Mucosa of descending colon (tissue), 3 donors: Measurements from ENCODE around the gene CORO7. TPM values are rescaled to one million over a fixed set of nuclear protein-coding genes. Genes with fewer than 3 reads are reported as not detected.
A peak's percentile ranks its signal among the peaks of the same experiment; 100 is the strongest.
"Not testable (repeated sequence)": the region's sequence is repeated elsewhere in the genome, so short reads cannot be mapped to it uniquely, and the experiment has no call there.

ENCODE experiments used
- ATAC-seq: fragments of 200-7000 bp; cut with Tn5 transposase; one replicate; pipeline ENCODE4 v1.9.1; 2020; ENCODE audit warnings: mild to moderate bottlenecking, moderate library complexity
- DNase-seq, 3 donors: peaks; one replicate each; pipeline ENCODE4 v3.0.0-alpha.2; 2020
- H3K36me3 ChIP-seq: fragments of 200-600 bp; one replicate; pipeline ENCODE4 v1.8.0; 2021; ENCODE audit warnings: low read depth, mild to moderate bottlenecking
- H3K4me1 ChIP-seq: fragments of 200-600 bp; one replicate; pipeline ENCODE4 v1.8.0; 2021; ENCODE audit warnings: low read depth, mild to moderate bottlenecking
- H3K4me3 ChIP-seq: fragments of 200-600 bp; one replicate; pipeline ENCODE4 v1.8.0; 2021; ENCODE audit warnings: mild to moderate bottlenecking
- H3K9me3 ChIP-seq: fragments of 200-600 bp; one replicate; pipeline ENCODE4 v1.8.0; 2021; ENCODE audit warnings: mild to moderate bottlenecking
- CTCF ChIP-seq: fragments of 200-600 bp; IDR thresholded peaks from one replicate; pipeline ENCODE4 v1.8.0; 2022; ENCODE audit warnings: antibody characterized with exemption, mild to moderate bottlenecking
- intact Hi-C, 2 donors: fragments of 100-400 bp; cut with DNase I in 1 of 2; cut with micrococcal nuclease in 1 of 2; formaldehyde crosslinking; loops; one replicate each; pipeline versions ENCODE4 v1.11.0 to v1.11.1; 2022; cut with DNase I, micrococcal nuclease
- total RNA-seq, 3 donors: library from RNA; stranded (reverse); fragmentation: NEBNext Ultra II Directional in 2 of 3; extraction: Animal tissue kit (Norgen Biotek cat#: 25700) in 2 of 3; gene quantifications; one replicate each; pipeline versions ENCODE4 v1.2.1 to v1.2.4, GENCODE V29; 2021 to 2023
- donor health status: DM: no; HTN: no; CAD: no; lungs with moderate emphysema.
- donor health status: DM: no; HTN: no; CAD: no.
- donor health status: DM: no; HTN: yes; CAD: no.

The CORO7 gene
- total RNA-seq, 3 donors from 2014 or later: 40.0 to 61.2 (median 49.1) TPM

DNA sequence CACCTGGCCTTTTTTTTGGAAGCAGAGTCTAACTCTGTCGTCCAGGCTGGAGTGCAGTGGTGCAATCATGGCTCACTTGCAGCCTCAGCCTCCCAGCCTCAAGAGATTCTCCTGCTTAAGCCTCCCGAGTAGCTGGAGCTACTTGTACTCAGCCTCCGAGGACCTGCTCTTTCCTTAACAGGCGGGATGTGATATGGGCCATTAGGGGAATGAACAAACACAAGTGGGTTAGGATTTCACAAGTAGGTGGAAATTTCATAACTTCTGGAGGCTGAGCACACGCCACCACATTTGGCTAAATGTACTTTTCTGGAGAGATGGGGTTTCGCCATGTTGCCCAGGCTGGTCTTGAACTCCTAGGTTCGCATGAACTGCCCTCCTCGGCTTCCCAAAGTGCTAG, 69.4 kb downstream of the CORO7 start:
- DNase-seq (no peak), ATAC-seq (no peak)
- Histone ChIP-seq H3K9me3 (no peaks in the 10 kb centered on the region), H3K4me3 (no peak overlapping the region), H3K36me3 (no peaks in the 10 kb centered on the region), H3K4me1 (peaks cover 10% of the 10 kb centered on the region)
- intact Hi-C loops: no loop called here
- TF ChIP-seq CTCF: no peak

DNA sequence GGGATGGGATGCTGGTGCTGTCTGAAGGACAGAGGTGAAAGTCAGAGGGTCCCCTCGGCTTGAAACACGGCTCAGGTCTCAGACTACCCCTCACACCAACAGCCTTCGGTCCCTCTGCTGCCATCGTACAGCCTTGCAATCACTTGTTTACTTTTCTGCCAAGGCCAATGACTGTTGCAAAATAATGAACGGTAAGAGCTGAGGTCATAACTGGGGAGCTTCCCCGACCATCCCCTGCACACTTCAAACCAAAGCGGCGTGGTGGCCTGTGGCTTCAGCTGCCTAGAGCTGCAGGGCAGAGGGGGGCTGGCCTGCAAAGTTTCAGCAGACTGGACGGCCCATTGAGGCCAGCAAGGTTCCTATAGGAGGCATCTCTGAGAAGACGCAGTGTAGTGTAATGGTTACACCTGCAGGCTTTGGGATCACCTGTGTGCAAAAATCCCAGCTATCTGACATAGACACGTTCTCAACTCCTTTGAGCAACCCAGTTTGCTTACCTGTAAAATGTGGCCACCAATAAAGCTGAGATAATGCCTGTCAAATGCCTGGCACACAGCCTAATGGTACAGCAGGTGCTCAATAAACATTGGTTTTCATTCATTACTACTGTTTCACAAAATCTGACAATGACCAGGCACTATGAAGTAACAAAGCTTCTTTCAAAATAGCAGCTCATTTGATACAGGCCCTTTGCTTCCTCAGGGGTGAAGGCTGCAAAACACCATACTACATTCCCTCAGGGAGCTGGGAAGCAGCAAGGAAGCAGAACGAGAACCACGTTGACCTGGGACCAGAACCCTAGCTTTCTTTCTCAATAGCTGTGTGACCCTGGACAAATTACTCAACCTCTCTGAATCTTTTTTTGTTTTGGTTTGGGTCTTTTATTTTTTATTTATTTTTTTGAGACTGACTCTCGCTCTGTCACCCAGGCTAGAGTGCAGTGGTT, 70.3 kb downstream of the CORO7 start:
- H3K4me3 ChIP-seq: no peak overlapping the region
- no peaks in the 10 kb centered on the region for H3K9me3 ChIP-seq
- H3K36me3 ChIP-seq: no peaks in the 10 kb centered on the region
- H3K4me1 ChIP-seq: peaks cover 10% of the 10 kb centered on the region
- intact Hi-C loops: no loop called here
- TF ChIP-seq CTCF: no peak
- peak; percentile 27 for ATAC-seq
- no peak for DNase-seq

- ATAC-seq: no peak
- peaks cover 7% of the 10 kb centered on the region for H3K4me1 ChIP-seq
- TF ChIP-seq CTCF: no peak
- no peaks in the 10 kb centered on the region for H3K9me3 ChIP-seq
- no peak for DNase-seq
- no peak overlapping the region for H3K4me3 ChIP-seq
- H3K36me3 ChIP-seq: no peaks in the 10 kb centered on the region
- intact Hi-C loops: no loop called here
Observed at GRCh38 chr16:4344983-4345835, 71.2 kb downstream of the CORO7 start.

- H3K9me3 ChIP-seq, H3K4me3 ChIP-seq, ATAC-seq, intact Hi-C loops, H3K4me1 ChIP-seq, DNase-seq, H3K36me3 ChIP-seq: not testable (repeated sequence)
Observed at GRCh38 chr16:4344300-4344982, 72.0 kb downstream of the CORO7 start.

- no peaks in the 10 kb centered on the region for H3K9me3 ChIP-seq
- ATAC-seq (no peak), DNase-seq (no peak)
- peaks cover 7% of the 10 kb centered on the region for H3K4me1 ChIP-seq
- no peak overlapping the region for H3K4me3 ChIP-seq
- TF ChIP-seq CTCF: no peak
- H3K36me3 ChIP-seq: no peaks in the 10 kb centered on the region
- intact Hi-C loops: no loop called here
Observed at GRCh38 chr16:4342866-4343744, 73.3 kb downstream of the CORO7 start.
